Nephron progenitor cell (in vitro differentiated cells): ENCODE results near the gene NPIPB2.
"Not testable (repeated sequence)": the region's sequence is repeated elsewhere in the genome, so short reads cannot be mapped to it uniquely, and the experiment has no call there.

ENCODE experiments used
- DNase-seq: peaks from one replicate; pipeline ENCODE4 v3.0.0; 2021
- H3K27ac Mint-ChIP-seq: 2 replicates; pipeline ENCODE4 v1.8.0; 2021; ENCODE audit warnings: mild to moderate bottlenecking, moderate library complexity, mixed read lengths
- H3K27me3 Mint-ChIP-seq: 2 replicates; pipeline ENCODE4 v1.8.0; 2021; ENCODE audit warnings: mild to moderate bottlenecking, low read depth, mixed read lengths; ENCODE audit not compliant: poor library complexity
- H3K36me3 Mint-ChIP-seq: 2 replicates; pipeline ENCODE4 v1.8.0; 2021; ENCODE audit warnings: low read depth, mixed read lengths
- H3K4me1 Mint-ChIP-seq: 2 replicates; pipeline ENCODE4 v1.8.0; 2021; ENCODE audit warnings: mixed read lengths
- H3K4me3 Mint-ChIP-seq: 2 replicates; pipeline ENCODE4 v1.8.0; 2021; ENCODE audit warnings: mild to moderate bottlenecking, moderate library complexity, mixed read lengths
- H3K9me3 Mint-ChIP-seq: 2 replicates; pipeline ENCODE4 v1.8.0; 2021; ENCODE audit warnings: mild to moderate bottlenecking, moderate library complexity, mixed read lengths
- CTCF ChIP-seq: fragments of 200-600 bp; sonication (generic); IDR thresholded peaks from 2 replicates; pipeline ENCODE4 v1.5.0; 2021; ENCODE audit warnings: antibody characterized with exemption

Gene NPIPB2

DNA sequence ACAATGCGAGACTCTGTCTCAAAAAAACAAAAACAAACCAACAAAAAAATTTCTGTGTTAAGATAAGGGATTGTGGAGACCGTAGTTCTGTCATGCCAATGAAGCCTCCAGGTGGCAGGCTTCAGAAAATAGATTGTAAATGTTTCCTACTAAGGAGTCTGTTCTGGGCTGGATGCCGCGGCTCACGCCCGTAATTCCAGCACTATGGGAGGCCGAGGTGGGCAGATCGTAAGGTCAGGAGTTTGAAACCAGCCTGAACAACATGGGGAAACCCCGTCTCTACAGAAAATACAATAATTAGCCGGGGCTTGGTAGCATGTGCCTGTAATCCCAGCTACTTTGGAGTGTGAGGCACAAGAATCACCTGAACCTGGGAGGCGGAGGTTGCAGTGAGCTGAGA lies 30.3 kb upstream of the NPIPB2 start:
- Mint-ChIP-seq H3K4me3 (no peak overlapping the region), H3K9me3 (no peaks in the 10 kb centered on the region), H3K4me1 (peaks cover 16% of the 10 kb centered on the region), H3K27ac (no peak overlapping the region), H3K27me3 (peaks cover 9% of the 10 kb centered on the region), H3K36me3 (peaks cover 21% of the 10 kb centered on the region)
- no peak for TF ChIP-seq CTCF
- DNase-seq: no peak

- H3K27me3 Mint-ChIP-seq: peaks cover 14% of the 10 kb centered on the region
- not testable (repeated sequence) for DNase-seq, H3K27ac Mint-ChIP-seq, H3K9me3 Mint-ChIP-seq, H3K4me3 Mint-ChIP-seq, H3K4me1 Mint-ChIP-seq
- peaks cover 16% of the 10 kb centered on the region for H3K36me3 Mint-ChIP-seq
Observed at GRCh38 chr16:11970292-11970691, 28.4 kb upstream of the NPIPB2 start.

- no peak overlapping the region for H3K27ac Mint-ChIP-seq
- no peaks in the 10 kb centered on the region for H3K4me1 Mint-ChIP-seq
- TF ChIP-seq CTCF: no peak
- H3K9me3 Mint-ChIP-seq: no peaks in the 10 kb centered on the region
- H3K4me3 Mint-ChIP-seq: no peak overlapping the region
- peaks cover 7% of the 10 kb centered on the region for H3K36me3 Mint-ChIP-seq
- no peak for DNase-seq
- peaks cover 11% of the 10 kb centered on the region for H3K27me3 Mint-ChIP-seq
Observed at GRCh38 chr16:11968577-11968976, 26.7 kb upstream of the NPIPB2 start.

- Mint-ChIP-seq H3K9me3 (no peaks in the 10 kb centered on the region), H3K4me1 (no peaks in the 10 kb centered on the region), H3K4me3 (no peak overlapping the region), H3K27ac (no peak overlapping the region), H3K27me3 (peaks cover 11% of the 10 kb centered on the region), H3K36me3 (peaks cover 3% of the 10 kb centered on the region)
- no peak for TF ChIP-seq CTCF
- DNase-seq: no peak
Observed at GRCh38 chr16:11967195-11967911, 25.5 kb upstream of the NPIPB2 start.

- no peaks in the 10 kb centered on the region for H3K36me3 Mint-ChIP-seq
- no peaks in the 10 kb centered on the region for H3K4me1 Mint-ChIP-seq
- peaks cover 11% of the 10 kb centered on the region for H3K27me3 Mint-ChIP-seq
- TF ChIP-seq CTCF: no peak
- DNase-seq: no peak
- no peaks in the 10 kb centered on the region for H3K9me3 Mint-ChIP-seq
- H3K4me3 Mint-ChIP-seq: no peak overlapping the region
- no peak overlapping the region for H3K27ac Mint-ChIP-seq
Observed at GRCh38 chr16:11966173-11966572, 24.3 kb upstream of the NPIPB2 start.

GRCh38 chr16:11964761-11965551 lies 23.1 kb upstream of the NPIPB2 start, which contains the start of gene TNFRSF17:
Gene TNFRSF17, plus strand, starts transcription at chr16:11965210. Its CDS starts 115 bp downstream, at chr16:11965325.
- peaks cover 11% of the 10 kb centered on the region for H3K27me3 Mint-ChIP-seq
- H3K4me1 Mint-ChIP-seq: no peaks in the 10 kb centered on the region
- TF ChIP-seq CTCF: no peak
- H3K36me3 Mint-ChIP-seq: no peaks in the 10 kb centered on the region
- H3K27ac Mint-ChIP-seq: peak within 1 kb of the TSS; percentile 67
- no peak for DNase-seq
- no peak within 1 kb of the TSS for H3K4me3 Mint-ChIP-seq
- H3K9me3 Mint-ChIP-seq: no peaks in the 10 kb centered on the region
